Ascending aorta (tissue), 2 donors: Measurements from ENCODE around the gene TMA7B. TPM values are rescaled to one million over a fixed set of nuclear protein-coding genes. Genes with fewer than 3 reads are reported as not detected.
"Not testable (repeated sequence)": the region's sequence is repeated elsewhere in the genome, so short reads cannot be mapped to it uniquely, and the experiment has no call there.

Source experiments
- DNase-seq, 2 donors: peaks; one replicate each; pipeline ENCODE4 v3.0.0-alpha.2; 2019; ENCODE audit warnings: low spot score in 2 of 2
- H3K27ac ChIP-seq, 2 donors: fragments of 200-600 bp; sonication (generic); one replicate each; pipeline ENCODE4 v1.5.1; 2016 to 2017; ENCODE audit warnings: mild to moderate bottlenecking in 1 of 2
- H3K27me3 ChIP-seq: fragments of 200-600 bp; sonication (generic); one replicate; pipeline ENCODE4 v1.5.1; 2017
- H3K36me3 ChIP-seq, 2 donors: fragments of 200-600 bp; sonication (generic); one replicate each; pipeline ENCODE4 v1.5.1; 2016
- H3K4me1 ChIP-seq, 2 donors: fragments of 200-600 bp; sonication (generic); one replicate each; pipeline ENCODE4 v1.5.1; 2016 to 2017; ENCODE audit warnings: mild to moderate bottlenecking in 1 of 2
- H3K4me3 ChIP-seq, 2 donors: fragments of 200-600 bp; sonication (generic); one replicate each; pipeline ENCODE4 v1.5.1; 2016 to 2017; ENCODE audit warnings: mild to moderate bottlenecking in 1 of 2
- H3K9me3 ChIP-seq, 2 donors: fragments of 200-600 bp; sonication (generic); one replicate each; pipeline ENCODE4 v1.5.1; 2016
- CTCF ChIP-seq, 3 experiments: fragments of 200-600 bp in 2 of 3; fragments of 450-650 bp in 1 of 3; sonication (generic) in 2 of 3; IDR thresholded peaks; one replicate each; pipeline ENCODE4 v1.5.1; 2016 to 2019; ENCODE audit warnings: antibody characterized with exemption in 3 of 3, mild to moderate bottlenecking in 1 of 3, moderate library complexity in 1 of 3
- intact Hi-C: fragments of 100-400 bp; cut with DNase I; formaldehyde crosslinking; loops from one replicate; pipeline ENCODE4 v1.15.1; 2023
- total RNA-seq: library from RNA; depleted of rRNA; stranded (reverse); fragments of >200 nt; gene quantifications from one replicate; pipeline ENCODE4 v1.1.0, GENCODE V29; 2016

The TMA7B gene
- total RNA-seq, 1 donor from 2014 or later: not detected

DNA sequence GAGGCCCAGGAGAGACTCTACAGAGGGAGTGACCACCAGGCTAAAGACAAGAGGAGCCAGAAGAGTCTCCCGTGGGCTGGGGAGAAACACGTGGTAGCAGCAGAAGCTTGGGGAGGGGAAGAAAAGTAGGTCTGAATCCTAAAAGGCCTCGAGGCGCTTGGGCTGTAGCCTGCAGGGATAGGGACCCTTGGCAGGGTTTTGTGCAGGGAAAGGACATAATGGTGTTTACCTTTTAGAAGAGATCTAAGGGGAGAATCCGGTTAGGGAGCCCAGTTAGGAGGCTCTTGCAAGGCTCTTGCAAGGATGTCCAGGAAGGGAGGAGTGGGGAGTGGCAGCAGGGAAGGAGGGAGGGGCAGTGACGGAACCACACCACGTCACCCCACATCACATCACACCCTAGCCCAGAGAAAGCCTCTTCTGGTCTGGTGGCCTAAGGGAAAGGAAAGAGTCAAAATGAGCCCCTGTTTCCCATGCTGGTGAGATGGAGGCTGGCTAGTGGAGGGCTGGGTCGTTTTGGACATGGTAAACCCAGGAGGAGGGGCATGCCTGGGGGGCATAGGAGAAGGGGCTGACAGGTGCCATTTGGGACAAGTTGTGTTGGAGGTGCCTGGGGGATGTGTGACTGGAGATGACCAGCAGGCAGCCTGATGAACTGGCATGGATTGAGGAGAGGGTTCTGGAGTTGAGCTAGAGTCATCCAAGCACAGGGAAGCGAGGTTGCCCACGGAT lies 28.4 kb downstream of the TMA7B start:
- Histone ChIP-seq H3K4me1 (no peaks in the 10 kb centered on the region), H3K27me3 (no peaks in the 10 kb centered on the region), H3K4me3 (no peak overlapping the region), H3K36me3 (no peaks in the 10 kb centered on the region), H3K27ac (no peak overlapping the region), H3K9me3 (no peaks in the 10 kb centered on the region)
- intact Hi-C loops: no loop called here
- TF ChIP-seq CTCF (IDR thresholded peaks at IDR 0.05): no peak
- DNase-seq: no peak

DNA sequence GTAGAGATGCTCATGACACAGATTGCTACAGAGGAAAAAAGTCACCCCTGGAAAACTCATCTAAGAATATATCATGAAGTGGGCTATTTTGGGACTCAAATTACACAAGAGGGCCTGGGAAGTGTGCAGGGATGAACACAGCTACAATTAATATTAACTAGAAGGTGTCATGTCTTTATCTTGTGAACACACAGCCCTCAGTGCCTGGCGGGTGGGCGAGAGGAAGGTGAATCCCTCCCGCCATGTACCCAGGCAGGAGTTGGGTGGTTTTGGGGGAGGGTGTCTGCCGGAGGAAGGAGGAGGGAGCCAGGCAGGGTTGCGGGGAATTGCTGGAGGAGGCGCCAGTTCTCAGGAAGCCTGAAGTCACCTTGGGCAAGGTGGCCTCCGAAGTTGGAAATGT lies 29.4 kb downstream of the TMA7B start:
- H3K27ac ChIP-seq: no peak overlapping the region
- TF ChIP-seq CTCF (IDR thresholded peaks at IDR 0.05): no peak
- no peaks in the 10 kb centered on the region for H3K4me1 ChIP-seq
- no peak overlapping the region for H3K4me3 ChIP-seq
- H3K9me3 ChIP-seq: no peaks in the 10 kb centered on the region
- no peak for DNase-seq
- intact Hi-C loops: no loop called here
- H3K36me3 ChIP-seq: no peaks in the 10 kb centered on the region
- H3K27me3 ChIP-seq: peaks cover 3% of the 10 kb centered on the region

GRCh38 chr22:39990686-39991085 lies 30.5 kb downstream of the TMA7B start:
- no peak for DNase-seq
- H3K4me3 ChIP-seq: no peak overlapping the region
- TF ChIP-seq CTCF (IDR thresholded peaks at IDR 0.05): no peak
- no peak overlapping the region for H3K27ac ChIP-seq
- no peaks in the 10 kb centered on the region for H3K9me3 ChIP-seq
- H3K36me3 ChIP-seq: no peaks in the 10 kb centered on the region
- H3K27me3 ChIP-seq: peaks cover 11% of the 10 kb centered on the region
- intact Hi-C loops: no loop called here
- peaks cover 0 to 2% of the 10 kb centered on the region in 2 donors for H3K4me1 ChIP-seq

DNA sequence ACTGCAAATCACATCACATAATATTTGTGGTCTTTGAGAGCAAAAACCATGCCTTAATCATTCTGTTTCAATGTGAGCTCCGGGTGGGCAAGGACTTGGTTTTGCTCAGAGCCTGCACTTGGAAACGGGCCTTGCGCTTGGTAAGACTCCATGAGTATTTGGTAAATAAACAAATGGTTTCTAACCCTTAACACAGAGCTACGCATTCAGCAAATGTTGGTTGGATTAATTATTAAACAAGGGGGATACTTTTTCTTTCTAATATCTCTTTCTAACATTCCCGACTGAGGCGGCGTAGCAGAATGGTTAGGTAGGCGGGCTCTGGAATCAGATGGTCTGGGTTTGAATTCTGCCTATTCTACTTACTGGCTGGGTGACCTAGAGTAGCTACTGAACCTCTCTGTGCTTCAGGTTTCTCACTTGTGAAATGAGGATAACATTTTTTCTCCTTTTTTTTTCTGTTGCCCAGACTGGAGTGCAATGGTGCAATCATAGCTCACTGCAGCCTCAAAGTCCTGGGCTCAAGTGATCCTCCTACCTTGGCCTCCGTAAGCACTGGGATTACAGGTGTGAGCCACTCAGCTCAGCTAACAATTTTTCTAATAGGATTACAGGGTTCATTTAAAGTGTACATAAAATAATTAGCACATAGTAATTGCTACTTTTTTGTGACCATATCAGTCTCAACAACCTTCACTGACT lies 31.1 kb downstream of the TMA7B start:
- Histone ChIP-seq H3K4me1 (peaks cover 0 to 2% of the 10 kb centered on the region in 2 donors), H3K4me3 (no peak overlapping the region), H3K9me3 (no peaks in the 10 kb centered on the region), H3K27ac (no peak overlapping the region), H3K36me3 (no peaks in the 10 kb centered on the region), H3K27me3 (peaks cover 15% of the 10 kb centered on the region)
- no peak for DNase-seq
- no peak for TF ChIP-seq CTCF (IDR thresholded peaks at IDR 0.05)
- intact Hi-C loops: no loop called here

DNA sequence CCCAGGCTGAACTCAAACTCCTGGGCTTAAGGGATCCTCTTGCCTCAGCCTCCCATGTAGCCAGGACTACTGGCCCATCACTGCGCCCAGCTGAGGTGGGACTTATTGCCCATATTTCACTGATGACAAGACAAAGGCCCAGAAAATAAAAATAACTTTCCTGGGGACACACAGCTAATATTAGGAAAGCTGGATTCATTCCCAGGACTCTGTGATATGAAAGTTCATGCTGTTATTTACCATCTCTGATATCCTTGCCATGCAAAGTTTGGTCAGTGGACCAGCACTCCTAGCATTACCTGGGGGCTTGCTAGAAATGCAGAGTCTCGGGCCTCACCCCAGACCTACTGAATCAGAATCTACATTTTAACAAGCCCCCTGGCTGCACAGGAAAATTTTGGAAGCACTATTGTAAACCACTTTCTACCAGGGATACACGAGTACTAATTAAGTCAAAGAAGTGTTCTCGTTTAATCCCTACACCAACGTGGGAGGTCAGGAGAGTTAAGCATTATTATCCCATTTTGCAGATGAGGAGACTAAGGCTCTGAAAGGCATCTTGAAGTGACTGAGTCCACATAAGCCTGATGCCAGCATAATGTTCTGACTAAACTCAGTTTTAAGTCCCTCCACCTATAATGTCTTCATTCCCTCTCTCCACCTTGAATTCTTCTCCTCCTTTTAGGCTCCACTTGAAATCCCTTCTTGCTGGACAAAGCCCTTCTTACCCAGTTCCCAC lies 32.1 kb downstream of the TMA7B start:
- DNase-seq: no peak
- intact Hi-C loops: no loop called here
- peaks cover 0 to 2% of the 10 kb centered on the region in 2 donors for H3K4me1 ChIP-seq
- peaks cover 15% of the 10 kb centered on the region for H3K27me3 ChIP-seq
- no peaks in the 10 kb centered on the region for H3K36me3 ChIP-seq
- TF ChIP-seq CTCF (IDR thresholded peaks at IDR 0.05): no peak
- H3K27ac ChIP-seq: no peak overlapping the region
- H3K9me3 ChIP-seq: no peaks in the 10 kb centered on the region
- H3K4me3 ChIP-seq: no peak overlapping the region

DNA sequence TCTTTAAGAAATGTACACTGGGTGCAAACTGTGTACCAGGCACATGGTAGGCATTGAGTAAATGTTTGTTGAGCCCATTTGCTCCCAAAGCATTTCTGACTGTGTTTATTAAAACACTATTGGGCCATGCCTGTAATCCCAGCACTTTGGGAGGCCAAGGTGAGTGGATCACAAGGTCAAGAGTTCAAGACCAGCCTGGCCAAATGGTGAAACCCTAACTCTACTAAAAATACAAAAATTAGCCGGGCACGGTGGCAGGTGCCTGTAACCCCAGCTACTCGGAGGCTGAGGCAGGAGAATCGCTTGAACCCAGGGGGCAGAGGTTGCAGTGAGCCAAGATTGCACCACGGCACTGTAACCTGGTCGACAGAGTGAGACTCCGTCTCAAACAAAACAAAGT lies 32.7 kb downstream of the TMA7B start:
- intact Hi-C loops, H3K4me3 ChIP-seq, DNase-seq, H3K27ac ChIP-seq, H3K36me3 ChIP-seq, H3K9me3 ChIP-seq, H3K4me1 ChIP-seq: not testable (repeated sequence)
- H3K27me3 ChIP-seq: peaks cover 15% of the 10 kb centered on the region
